Measurements from ENCODE around the gene IZUMO1. TPM values are rescaled to one million over a fixed set of nuclear protein-coding genes. Genes with fewer than 3 reads are reported as not detected.
A peak's percentile ranks its signal among the peaks of the same experiment; 100 is the strongest.

IZUMO1 gene
- total and polyA plus RNA-seq, 2 of the 4 experiments (the other 2 are of a cell fraction) = not detected

- ChIA-PET POLR2A (ENCODE audit: unreplicated experiment) (no interaction called here), CTCF (no interaction called here)
- H2AK5ac ChIP-seq (ENCODE audit: low read depth, low read length) = no peak overlapping the region
- dilution Hi-C loops (cut with HindIII; ENCODE audit: low sequenced_read_pairs, unreplicated experiment) = no loop called here
- H2AFZ ChIP-seq (replicated peaks; ENCODE audit: low read length, poor library complexity) = peak overlapping the region; percentile 88
- no peak overlapping the region; a peak in 1 of 4 replicates for H4K8ac ChIP-seq (ENCODE audit: low read depth in 2 of 2, low read length in 2 of 2)
- no peak overlapping the region for H3K56ac ChIP-seq (ENCODE audit: extremely low read depth, insufficient read depth, low read length)
- H3K18ac ChIP-seq (ENCODE audit: low read depth, low read length) = no peak overlapping the region
- no peak overlapping the region for H4K91ac ChIP-seq (ENCODE audit: insufficient read depth, low read depth, low read length)
- H3K79me1 ChIP-seq (ENCODE audit: low read depth in 1 of 2, low read length in 2 of 2) = no peaks in the 10 kb centered on the region
- H2BK120ac ChIP-seq (ENCODE audit: low read depth, low read length) = no peak overlapping the region
- ATAC-seq (ENCODE audit: low read depth) = no peak
- H3K4me2 ChIP-seq (ENCODE audit: low read depth, low read length) = peak overlapping the region; percentile 38
- H3K9me3 ChIP-seq (ENCODE audit: control insufficient read depth, insufficient read depth, low read length) = no peaks in the 10 kb centered on the region
- H3K4me1 ChIP-seq (ENCODE audit: control insufficient read depth, insufficient read depth, low read length) = peaks cover 4% of the 10 kb centered on the region; the same call in 1 of the 2 replicates
- H3K36me3 ChIP-seq (ENCODE audit: control insufficient read depth, insufficient read depth, low read length) = no peaks in the 10 kb centered on the region
- TF ChIP-seq MXI1 (IDR thresholded peaks at IDR 0.05; ENCODE audit: borderline replicate concordance, low read depth, low read length) (no peak), CEBPB (IDR thresholded peaks at IDR 0.05; ENCODE audit: low read depth, low read length) (no peak), POLR2A (IDR thresholded peaks at IDR 0.05; ENCODE audit: low read depth, low read length) (no peak), RCOR1 (IDR thresholded peaks at IDR 0.05; ENCODE audit: insufficient replicate concordance, low read length) (no peak), ELK1 (IDR thresholded peaks at IDR 0.05; ENCODE audit: borderline replicate concordance, low read depth, low read length) (no peak), BHLHE40 (IDR thresholded peaks at IDR 0.05; ENCODE audit: low read depth, low read length) (no peak), NFE2L2 (IDR thresholded peaks at IDR 0.05; ENCODE audit: low read depth, low read length) (no peak), MAZ (IDR thresholded peaks at IDR 0.05; ENCODE audit: borderline replicate concordance, low read depth, low read length) (no peak), CHD1 (IDR thresholded peaks at IDR 0.05; ENCODE audit: low read depth, low read length) (no peak), RAD21 (IDR thresholded peaks at IDR 0.05; ENCODE audit: low read length) (no peak), USF2 (IDR thresholded peaks at IDR 0.05; ENCODE audit: low read depth, low read length) (no peak), RFX5 (IDR thresholded peaks at IDR 0.05; ENCODE audit: low read depth, low read length) (no peak), SMC3 (IDR thresholded peaks at IDR 0.05; ENCODE audit: low read depth, low read length) (no peak), FOS (IDR thresholded peaks at IDR 0.05; ENCODE audit: low read depth, low read length) (no peak), MAFK (IDR thresholded peaks at IDR 0.05; ENCODE audit: low read depth, low read length) (no peak)
- TF ChIP-seq, protein P1, sequence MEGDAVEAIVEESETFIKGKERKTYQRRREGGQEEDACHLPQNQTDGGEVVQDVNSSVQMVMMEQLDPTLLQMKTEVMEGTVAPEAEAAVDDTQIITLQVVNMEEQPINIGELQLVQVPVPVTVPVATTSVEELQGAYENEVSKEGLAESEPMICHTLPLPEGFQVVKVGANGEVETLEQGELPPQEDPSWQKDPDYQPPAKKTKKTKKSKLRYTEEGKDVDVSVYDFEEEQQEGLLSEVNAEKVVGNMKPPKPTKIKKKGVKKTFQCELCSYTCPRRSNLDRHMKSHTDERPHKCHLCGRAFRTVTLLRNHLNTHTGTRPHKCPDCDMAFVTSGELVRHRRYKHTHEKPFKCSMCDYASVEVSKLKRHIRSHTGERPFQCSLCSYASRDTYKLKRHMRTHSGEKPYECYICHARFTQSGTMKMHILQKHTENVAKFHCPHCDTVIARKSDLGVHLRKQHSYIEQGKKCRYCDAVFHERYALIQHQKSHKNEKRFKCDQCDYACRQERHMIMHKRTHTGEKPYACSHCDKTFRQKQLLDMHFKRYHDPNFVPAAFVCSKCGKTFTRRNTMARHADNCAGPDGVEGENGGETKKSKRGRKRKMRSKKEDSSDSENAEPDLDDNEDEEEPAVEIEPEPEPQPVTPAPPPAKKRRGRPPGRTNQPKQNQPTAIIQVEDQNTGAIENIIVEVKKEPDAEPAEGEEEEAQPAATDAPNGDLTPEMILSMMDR (conservative IDR thresholded peaks at IDR 0.05; ENCODE audit: low read depth, low read length) = no peak
- H2BK5ac ChIP-seq (ENCODE audit: low read depth, low read length, poor library complexity, severe bottlenecking) = no peak overlapping the region
- intact Hi-C loops (cut with micrococcal nuclease) = no loop called here
- H3K9ac ChIP-seq (ENCODE audit: low read depth, low read length) = no peak overlapping the region
- H3K4ac ChIP-seq (ENCODE audit: low read depth, low read length) = 0 out of 2 replicates have a peak overlapping the region, but pooled peaks have one; percentile 9
- no peak overlapping the region for H2BK15ac ChIP-seq (ENCODE audit: low read depth, low read length)
- no peak overlapping the region for H3K27ac ChIP-seq (ENCODE audit: insufficient read depth, low read length)
- H3K27me3 ChIP-seq (ENCODE audit: control insufficient read depth, insufficient read depth, low read length) = peaks cover 33% of the 10 kb centered on the region
- H3K23ac ChIP-seq (ENCODE audit: low read depth, low read length) = no peak overlapping the region
- H2BK20ac ChIP-seq (ENCODE audit: low read depth, low read length) = no peak overlapping the region
- BruUV-seq (replicated peaks) = no TSS peak
- 0 out of 2 replicates have a peak overlapping the region, but pooled peaks have one; percentile 18 for H3K4me3 ChIP-seq (ENCODE audit: insufficient read depth, low read depth, low read length)
- H4K20me1 ChIP-seq (ENCODE audit: insufficient read depth, low read length) = no peaks in the 10 kb centered on the region
- no peaks in the 10 kb centered on the region for H3K9me1 ChIP-seq (ENCODE audit: insufficient read depth, low read length)
- H2AK9ac ChIP-seq (replicated peaks; ENCODE audit: low read depth, low read length, poor library complexity) = peak overlapping the region; percentile 75
- peak overlapping the region; percentile 41; the same call in 1 of the 2 replicates for H3K14ac ChIP-seq (replicated peaks; ENCODE audit: low read depth, low read length)
- no peak overlapping the region for H4K5ac ChIP-seq (ENCODE audit: low read depth, low read length)
- 44% methylated on average over 10 of the region's 20 CpGs; no CpG with 5 or more reads in 1 of the 2 experiments for WGBS, 2 experiments (ENCODE audit: extremely low coverage in 2 of 2, insufficient read length in 1 of 2)
- DNase-seq = no peak
- in situ Hi-C loops (cut with MboI; ENCODE audit: low sequenced_read_pairs) = no loop called here
Measured at GRCh38 chr19:48751845-48752495, 5.3 kb upstream of the IZUMO1 start.
